Cerebellar cortex (tissue), 1 donor: ENCODE results near the gene MSTO1.
"Not testable (repeated sequence)": the region's sequence is repeated elsewhere in the genome, so short reads cannot be mapped to it uniquely, and the experiment has no call there.

Source experiments
- DNase-seq: peaks from one replicate; pipeline ENCODE4 v3.0.0-alpha.2; 2015; ENCODE audit warnings: low spot score

Gene MSTO1

DNA sequence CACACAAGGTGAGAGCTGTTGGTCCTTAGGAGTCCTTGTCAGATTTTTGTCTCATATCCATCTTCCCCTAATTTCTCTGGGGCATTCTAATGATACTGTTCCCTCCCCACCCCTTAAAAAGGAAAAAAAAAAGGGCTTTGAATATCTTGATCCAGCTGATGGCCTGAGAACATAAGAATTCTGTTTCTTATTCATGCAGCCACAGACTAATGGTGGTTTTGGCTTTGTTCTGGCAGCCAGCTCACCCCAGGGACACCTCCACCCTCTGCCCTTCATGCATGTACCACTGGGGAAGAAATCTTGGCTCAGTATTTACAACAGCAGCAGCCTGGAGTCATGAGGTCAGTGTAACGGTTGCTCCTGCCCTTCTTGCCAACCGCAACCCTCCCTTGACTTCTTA is 3.2 kb downstream of the MSTO1 start:
- DNase-seq, result not testable (repeated sequence)

DNA sequence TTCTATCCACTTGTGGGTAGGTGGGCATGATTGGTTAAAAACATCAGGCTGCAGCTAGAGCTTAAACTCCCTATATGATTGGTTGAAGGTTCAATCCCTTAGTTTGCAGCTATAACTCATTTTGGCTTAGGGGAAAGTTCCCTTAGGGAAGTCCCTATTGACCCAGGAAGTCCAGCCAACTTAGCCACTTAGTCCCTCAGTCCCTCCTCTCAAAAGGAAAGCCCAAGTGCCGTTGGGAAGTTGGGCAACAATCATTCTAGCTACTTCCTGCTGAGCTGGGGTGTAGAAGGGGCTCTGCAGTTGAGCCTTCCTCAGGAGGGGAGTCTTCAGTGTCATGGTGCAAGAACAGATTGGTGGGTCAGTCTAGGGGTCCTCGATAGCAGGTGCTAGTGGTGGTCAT is 12.2 kb downstream of the MSTO1 start:
- DNase-seq, result no peak

DNA sequence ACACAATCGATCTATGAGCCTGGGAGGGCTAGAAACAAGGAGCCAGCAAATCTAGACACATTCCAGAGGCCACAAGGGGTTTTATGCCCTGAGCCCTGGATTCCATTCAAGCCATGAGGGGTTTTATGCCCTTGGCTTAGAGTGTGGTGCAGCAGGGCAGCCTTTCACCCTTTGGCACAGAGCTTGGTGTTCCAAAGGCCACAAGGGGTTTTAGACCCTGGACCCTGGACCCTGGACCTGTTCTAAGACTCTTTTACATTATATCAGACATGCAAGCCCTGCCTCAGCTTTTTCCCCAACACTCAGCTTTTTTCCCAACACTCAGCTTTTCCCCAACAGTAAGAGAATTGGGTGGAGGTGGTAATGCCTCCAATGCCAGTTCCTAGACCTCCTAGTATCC is 13.3 kb downstream of the MSTO1 start:
- no peak for DNase-seq

DNA sequence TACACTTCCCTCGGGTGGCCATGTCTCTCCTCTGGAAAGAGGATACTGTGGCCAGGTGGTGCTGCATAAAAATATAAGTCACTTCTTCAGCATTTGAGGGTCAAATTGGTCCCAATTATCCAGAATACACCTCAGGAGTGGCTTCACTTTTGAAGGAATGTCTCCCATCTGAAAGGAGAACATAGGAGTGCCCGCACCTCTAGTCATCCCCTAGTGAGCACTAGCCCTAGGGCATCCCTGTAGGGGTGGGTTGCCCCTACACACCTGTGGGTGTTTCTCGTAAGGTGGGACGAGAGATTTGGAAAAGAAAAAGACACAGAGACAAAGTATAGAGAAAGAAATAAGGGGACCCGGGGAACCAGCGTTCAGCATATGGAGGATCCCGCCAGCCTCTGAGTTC is 16.4 kb downstream of the MSTO1 start:
- not testable (repeated sequence) for DNase-seq

DNA sequence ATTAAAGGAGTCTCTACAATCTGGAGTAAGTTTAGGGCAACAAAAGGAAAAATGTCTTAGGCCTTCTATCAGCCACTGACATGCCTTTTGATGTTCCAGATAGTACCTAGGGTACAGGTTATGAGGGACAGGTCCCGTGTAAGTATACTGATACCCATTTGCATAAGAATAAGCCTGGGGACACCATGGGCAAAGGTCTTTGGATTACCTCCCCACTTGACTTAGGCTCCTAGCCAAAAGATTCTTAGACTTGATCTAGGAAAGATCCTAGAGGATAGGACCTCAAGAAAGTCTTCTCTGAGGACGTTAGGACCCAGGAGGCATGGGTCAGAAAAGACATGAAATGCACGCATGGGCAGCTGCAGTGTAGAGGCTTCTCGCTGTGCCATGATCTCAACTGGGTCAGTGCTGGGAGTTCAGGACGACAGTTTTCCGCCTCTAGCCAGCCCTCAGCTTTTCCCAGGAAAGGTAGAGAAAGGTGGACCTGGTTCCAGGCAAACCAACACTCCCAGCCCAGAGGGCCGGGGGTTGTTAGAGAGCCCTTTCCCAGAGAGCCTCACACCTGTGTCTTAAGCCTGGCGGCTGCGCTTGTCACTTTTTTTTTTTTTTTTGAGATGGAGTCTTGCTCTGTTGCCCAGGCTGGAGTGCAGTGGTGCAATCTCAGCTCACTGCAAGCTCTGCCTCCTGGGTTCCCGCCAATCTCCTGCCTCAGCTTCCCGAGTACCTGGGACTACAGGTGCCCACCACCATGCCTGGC is 26.6 kb downstream of the MSTO1 start:
- DNase-seq, result no peak

GRCh38 chr1:155640367-155640766 is 30.3 kb downstream of the MSTO1 start:
- DNase-seq, result no peak

DNA sequence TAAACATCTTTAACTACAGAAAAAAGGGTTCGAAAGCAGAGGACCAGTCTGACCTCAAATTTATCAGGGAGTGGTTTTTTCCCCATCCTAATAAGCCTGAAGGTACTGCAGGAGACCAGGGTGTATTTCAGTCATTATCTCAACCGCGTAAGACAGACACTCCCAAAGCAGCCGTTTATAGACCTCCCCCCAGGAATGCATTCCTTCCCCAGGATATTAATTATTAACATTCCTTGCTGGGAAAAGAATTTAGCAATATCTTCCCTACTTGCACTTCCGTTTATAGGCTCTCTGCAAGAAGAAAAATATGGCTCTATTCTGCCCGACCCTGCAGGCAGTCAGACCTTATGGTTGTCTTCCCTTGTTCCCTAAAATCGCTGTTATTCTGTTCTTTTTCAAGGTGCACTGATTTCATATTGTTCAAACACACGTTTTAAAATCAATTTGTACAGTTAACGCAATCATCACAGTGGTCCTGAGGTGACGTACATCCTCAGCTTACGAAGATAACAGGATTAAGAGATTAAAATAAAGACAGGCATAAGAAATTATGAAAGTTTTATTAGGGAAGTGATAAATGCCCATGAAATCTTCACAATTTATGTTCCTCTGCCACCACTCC is 32.7 kb downstream of the MSTO1 start:
- DNase-seq, result not testable (repeated sequence)

GRCh38 chr1:155643230-155643629 is 33.2 kb downstream of the MSTO1 start:
- no peak for DNase-seq

- no peak for DNase-seq
Measured at GRCh38 chr1:155645034-155645598, 35.1 kb downstream of the MSTO1 start.

DNA sequence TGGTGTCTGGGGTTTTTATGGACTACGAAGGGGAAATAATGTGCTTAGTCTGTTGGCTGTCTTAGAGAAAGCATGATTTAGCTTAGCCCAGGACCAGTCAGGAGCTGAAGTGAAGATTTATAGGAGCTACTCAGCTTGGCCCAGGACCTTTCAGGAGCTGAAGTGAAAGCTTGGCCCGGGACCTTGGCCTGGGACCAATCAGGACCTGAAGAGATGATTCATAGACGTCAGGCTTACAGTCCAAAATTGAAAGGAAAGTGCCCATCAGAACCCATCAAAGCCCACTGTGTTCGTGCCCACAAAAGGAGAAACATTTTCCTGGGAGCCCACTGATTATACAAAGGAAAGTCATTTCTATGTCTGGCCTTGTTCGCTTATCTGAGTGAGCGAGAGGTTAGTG is 35.6 kb downstream of the MSTO1 start:
- DNase-seq, result no peak

- DNase-seq, result no peak
Measured at GRCh38 chr1:155646307-155646706, 36.3 kb downstream of the MSTO1 start.

DNA sequence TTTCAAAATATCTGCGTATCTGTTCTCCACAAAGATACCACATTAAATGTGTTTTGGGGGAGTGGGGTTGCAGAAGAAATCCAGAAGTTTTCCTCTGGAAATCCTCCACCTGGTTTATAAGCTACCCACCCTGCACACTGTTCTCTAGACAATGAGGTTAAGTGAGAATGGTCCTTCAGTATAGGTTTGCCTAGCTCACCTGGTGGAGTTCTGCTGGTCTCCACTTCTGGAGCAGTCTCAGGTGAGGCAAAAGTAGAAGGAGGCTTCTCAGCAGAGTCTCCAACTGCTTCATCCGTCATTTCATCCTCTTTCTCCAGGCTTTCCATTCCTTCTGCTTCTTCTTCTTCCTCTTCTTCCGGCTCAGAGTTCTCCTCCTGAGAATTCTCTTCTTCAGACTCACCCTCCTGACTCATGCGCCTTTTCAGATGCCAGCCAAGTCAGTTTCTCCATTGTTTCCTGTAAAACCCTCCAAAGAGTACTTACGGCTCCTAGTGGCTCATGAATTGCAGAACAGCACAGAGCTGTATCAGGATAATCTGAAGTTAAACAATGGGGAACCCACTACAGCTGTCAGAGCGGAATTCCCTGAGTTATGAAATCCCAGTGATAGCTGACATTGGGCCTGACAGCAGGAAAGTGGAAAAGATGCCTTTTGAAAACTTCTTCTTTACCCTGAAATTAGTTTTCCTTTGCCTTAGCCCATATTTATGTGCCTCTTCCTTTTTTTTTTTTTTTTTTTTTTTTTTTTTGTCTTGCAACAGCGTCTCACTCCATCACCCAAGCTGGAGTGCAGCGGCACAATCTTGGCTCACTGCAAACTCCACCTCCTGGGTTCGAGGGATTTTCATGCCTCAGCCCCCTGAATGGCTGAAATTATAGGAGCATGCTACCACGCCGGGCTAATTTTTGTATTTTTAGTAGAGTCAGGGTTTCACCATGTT is 38.5 kb downstream of the MSTO1 start:
- peak; percentile 37 for DNase-seq

DNA sequence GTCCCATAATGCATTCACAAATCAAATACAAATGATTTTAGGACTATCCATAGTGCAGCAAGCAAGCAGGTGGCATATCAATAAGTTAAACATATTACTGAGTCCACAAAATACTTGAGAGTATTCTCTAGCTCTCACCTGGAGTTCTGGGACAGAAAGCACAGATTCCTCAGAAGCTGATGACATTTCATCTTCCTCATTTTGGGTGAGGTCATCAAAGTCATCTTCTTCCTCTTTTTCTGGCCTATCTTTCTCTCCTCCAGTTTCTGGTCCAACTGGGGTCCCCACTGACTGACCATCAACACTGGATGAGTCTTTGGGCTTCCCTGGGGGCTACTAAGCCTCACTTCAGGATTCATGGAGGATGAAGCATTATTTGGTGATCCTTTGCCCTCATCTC is 39.7 kb downstream of the MSTO1 start:
- no peak for DNase-seq

GRCh38 chr1:155650231-155650757 is 40.3 kb downstream of the MSTO1 start:
- DNase-seq, result no peak

- no peak for DNase-seq
Measured at GRCh38 chr1:155651861-155652661, 42.0 kb downstream of the MSTO1 start.

- DNase-seq, result no peak
Measured at GRCh38 chr1:155652951-155653350, 42.9 kb downstream of the MSTO1 start.

GRCh38 chr1:155657463-155657862 is 47.4 kb downstream of the MSTO1 start:
- DNase-seq, result peak; percentile 53

DNA sequence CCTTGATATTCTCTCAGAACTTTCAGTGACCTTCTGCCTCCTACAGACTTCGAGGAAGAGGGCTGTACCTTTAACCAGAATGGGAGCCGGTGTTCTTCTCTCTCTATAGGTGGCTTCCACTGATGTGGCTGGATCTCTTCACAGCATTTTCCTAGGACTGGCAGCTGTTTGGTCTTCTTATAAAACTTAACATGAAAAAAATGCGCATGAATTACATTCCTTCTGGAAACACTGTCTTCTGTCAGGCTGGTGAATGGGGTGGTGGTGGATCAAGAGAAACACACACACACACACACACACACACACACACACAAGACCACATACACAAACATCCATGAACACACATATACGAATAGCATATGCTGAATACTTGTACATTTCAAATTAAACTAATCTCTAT is 51.2 kb downstream of the MSTO1 start:
- not testable (repeated sequence) for DNase-seq
